GM21423 (cell line): Measurements from ENCODE around the gene CFC1B.
"Not testable (repeated sequence)": the region's sequence is repeated elsewhere in the genome, so short reads cannot be mapped to it uniquely, and the experiment has no call there.

ENCODE experiments used
- ATAC-seq: cut with Tn5 transposase; IDR thresholded peaks from one replicate; pipeline ENCODE4 v1.9.1; 2021; ENCODE audit warnings: mild to moderate bottlenecking, moderate library complexity; ENCODE audit not compliant: unreplicated experiment

Gene CFC1B

GRCh38 chr2:130520992-130521391 is at the start of gene CFC1B:
Gene CFC1B (plus strand): TSS chr2:130521222. CDS start chr2:130521485, 263 bp downstream.
- ATAC-seq: not testable (repeated sequence)

- not testable (repeated sequence) for ATAC-seq
Observed at GRCh38 chr2:130491073-130491472, 29.9 kb upstream of the CFC1B start.

- ATAC-seq: not testable (repeated sequence)
Observed at GRCh38 chr2:130509228-130509627, 11.8 kb upstream of the CFC1B start, which contains the start of gene POTEI. Gene POTEI (minus strand): TSS chr2:130509328. CDS start chr2:130509235, 93 bp downstream.

GRCh38 chr2:130510807-130511746 is 9.9 kb upstream of the CFC1B start:
- not testable (repeated sequence) for ATAC-seq

GRCh38 chr2:130511747-130512451 is 9.1 kb upstream of the CFC1B start:
- not testable (repeated sequence) for ATAC-seq

GRCh38 chr2:130518516-130519106 is 2.4 kb upstream of the CFC1B start:
- ATAC-seq: not testable (repeated sequence)

- not testable (repeated sequence) for ATAC-seq
Observed at GRCh38 chr2:130522390-130522789, 1.4 kb downstream of the CFC1B start.

- not testable (repeated sequence) for ATAC-seq
Observed at GRCh38 chr2:130527365-130527967, 6.4 kb downstream of the CFC1B start.

GRCh38 chr2:130529545-130529944 is 8.5 kb downstream of the CFC1B start:
- not testable (repeated sequence) for ATAC-seq

- ATAC-seq: not testable (repeated sequence)
Observed at GRCh38 chr2:130530212-130530611, 9.2 kb downstream of the CFC1B start.

- peak; percentile 86 for ATAC-seq
Observed at GRCh38 chr2:130531225-130531624, 10.2 kb downstream of the CFC1B start.

GRCh38 chr2:130531672-130532071 is 10.7 kb downstream of the CFC1B start:
- not testable (repeated sequence) for ATAC-seq

GRCh38 chr2:130536654-130537053 is 15.6 kb downstream of the CFC1B start:
- ATAC-seq: not testable (repeated sequence)

GRCh38 chr2:130538271-130538670 is 17.2 kb downstream of the CFC1B start:
- not testable (repeated sequence) for ATAC-seq

GRCh38 chr2:130542789-130543188 is 21.8 kb downstream of the CFC1B start:
- not testable (repeated sequence) for ATAC-seq

- ATAC-seq: not testable (repeated sequence)
Observed at GRCh38 chr2:130543785-130544528, 22.9 kb downstream of the CFC1B start.

- not testable (repeated sequence) for ATAC-seq
Observed at GRCh38 chr2:130544978-130545377, 24.0 kb downstream of the CFC1B start.

- not testable (repeated sequence) for ATAC-seq
Observed at GRCh38 chr2:130548418-130548817, 27.4 kb downstream of the CFC1B start.

GRCh38 chr2:130549475-130549874 is 28.5 kb downstream of the CFC1B start:
- ATAC-seq: not testable (repeated sequence)

- not testable (repeated sequence) for ATAC-seq
Observed at GRCh38 chr2:130554178-130554577, 33.2 kb downstream of the CFC1B start.
